ENCODE results near the gene SIGLEC9.

SIGLEC9 gene

GRCh38 chr19:51111606-51112005 is 13.1 kb upstream of the SIGLEC9 start:
- Histone ChIP-seq H3K4me1 (ENCODE audit: control insufficient read depth, insufficient read depth, low read length) (peaks cover 6% of the 10 kb centered on the region), H3K36me3 (ENCODE audit: insufficient read depth, low read length) (no peaks in the 10 kb centered on the region), H3K4me3 (ENCODE audit: low read length) (no peak overlapping the region), H3K9me3 (replicated peaks; ENCODE audit: low read length) (no peaks in the 10 kb centered on the region), H3K9ac (ENCODE audit: low read depth, low read length) (no peak overlapping the region), H3K4me2 (ENCODE audit: low read length) (no peak overlapping the region), H3K27me3 (ENCODE audit: control insufficient read depth, insufficient read depth, low read length) (peaks cover 3% of the 10 kb centered on the region)

- H3K27me3 ChIP-seq (ENCODE audit: control insufficient read depth, insufficient read depth, low read length), result peaks cover 3% of the 10 kb centered on the region
- no peak overlapping the region for H3K9ac ChIP-seq (ENCODE audit: low read depth, low read length)
- H3K4me1 ChIP-seq (ENCODE audit: control insufficient read depth, insufficient read depth, low read length), result no peaks in the 10 kb centered on the region
- no peaks in the 10 kb centered on the region for H3K9me3 ChIP-seq (replicated peaks; ENCODE audit: low read length)
- no peak overlapping the region for H3K4me3 ChIP-seq (ENCODE audit: low read length)
- H3K4me2 ChIP-seq (ENCODE audit: low read length), result no peak overlapping the region
- no peaks in the 10 kb centered on the region for H3K36me3 ChIP-seq (ENCODE audit: insufficient read depth, low read length)
These were observed 10.5 kb upstream of the SIGLEC9 start for GRCh38 chr19:51114087-51114729.

GRCh38 chr19:51116736-51117286 is 7.9 kb upstream of the SIGLEC9 start:
- H3K4me2 ChIP-seq (ENCODE audit: low read length), result no peak overlapping the region
- no peak overlapping the region for H3K9ac ChIP-seq (ENCODE audit: low read depth, low read length)
- no peaks in the 10 kb centered on the region for H3K36me3 ChIP-seq (ENCODE audit: insufficient read depth, low read length)
- peaks cover 3% of the 10 kb centered on the region for H3K27me3 ChIP-seq (ENCODE audit: control insufficient read depth, insufficient read depth, low read length)
- no peak overlapping the region for H3K4me3 ChIP-seq (ENCODE audit: low read length)
- no peaks in the 10 kb centered on the region for H3K4me1 ChIP-seq (ENCODE audit: control insufficient read depth, insufficient read depth, low read length)
- H3K9me3 ChIP-seq (replicated peaks; ENCODE audit: low read length), result no peaks in the 10 kb centered on the region

GRCh38 chr19:51119101-51119500 is 5.6 kb upstream of the SIGLEC9 start:
- Histone ChIP-seq H3K36me3 (ENCODE audit: insufficient read depth, low read length) (no peaks in the 10 kb centered on the region), H3K27me3 (ENCODE audit: control insufficient read depth, insufficient read depth, low read length) (peaks cover 2% of the 10 kb centered on the region), H3K4me1 (ENCODE audit: control insufficient read depth, insufficient read depth, low read length) (no peaks in the 10 kb centered on the region), H3K9me3 (replicated peaks; ENCODE audit: low read length) (no peaks in the 10 kb centered on the region), H3K9ac (ENCODE audit: low read depth, low read length) (no peak overlapping the region), H3K4me3 (ENCODE audit: low read length) (no peak overlapping the region), H3K4me2 (ENCODE audit: low read length) (no peak overlapping the region)

DNA sequence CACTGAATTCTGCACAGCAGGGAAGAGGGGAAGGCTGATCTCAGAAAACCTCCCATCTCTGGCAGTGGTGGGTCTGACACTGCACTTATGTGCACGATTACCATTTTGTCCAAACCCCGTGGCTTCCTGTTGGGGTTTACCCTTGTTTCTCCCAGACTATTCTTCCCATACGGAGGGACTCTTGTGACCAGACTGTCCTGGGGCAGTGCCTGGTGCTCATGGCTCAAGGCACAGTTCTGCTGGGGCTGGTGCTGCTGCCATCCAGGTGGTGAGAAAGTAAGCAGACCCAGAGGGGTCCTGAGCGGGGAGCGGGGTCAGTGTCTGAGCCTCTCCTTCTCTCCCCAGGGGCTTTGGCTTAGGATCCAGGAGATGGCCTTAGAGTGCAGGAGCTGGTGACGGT is 5.1 kb upstream of the SIGLEC9 start:
- Histone ChIP-seq H3K4me3 (ENCODE audit: low read length) (no peak overlapping the region), H3K4me2 (ENCODE audit: low read length) (no peak overlapping the region), H3K9me3 (replicated peaks; ENCODE audit: low read length) (no peaks in the 10 kb centered on the region), H3K36me3 (ENCODE audit: insufficient read depth, low read length) (no peaks in the 10 kb centered on the region), H3K27me3 (ENCODE audit: control insufficient read depth, insufficient read depth, low read length) (no peaks in the 10 kb centered on the region), H3K4me1 (ENCODE audit: control insufficient read depth, insufficient read depth, low read length) (no peaks in the 10 kb centered on the region), H3K9ac (ENCODE audit: low read depth, low read length) (no peak overlapping the region)

- Histone ChIP-seq H3K9me3 (replicated peaks; ENCODE audit: low read length) (no peaks in the 10 kb centered on the region), H3K4me3 (ENCODE audit: low read length) (no peak overlapping the region), H3K4me1 (ENCODE audit: control insufficient read depth, insufficient read depth, low read length) (no peaks in the 10 kb centered on the region), H3K36me3 (ENCODE audit: insufficient read depth, low read length) (no peaks in the 10 kb centered on the region), H3K27me3 (ENCODE audit: control insufficient read depth, insufficient read depth, low read length) (no peaks in the 10 kb centered on the region), H3K4me2 (ENCODE audit: low read length) (no peak overlapping the region), H3K9ac (ENCODE audit: low read depth, low read length) (no peak overlapping the region)
These were observed 4.5 kb upstream of the SIGLEC9 start for GRCh38 chr19:51120160-51120559.

DNA sequence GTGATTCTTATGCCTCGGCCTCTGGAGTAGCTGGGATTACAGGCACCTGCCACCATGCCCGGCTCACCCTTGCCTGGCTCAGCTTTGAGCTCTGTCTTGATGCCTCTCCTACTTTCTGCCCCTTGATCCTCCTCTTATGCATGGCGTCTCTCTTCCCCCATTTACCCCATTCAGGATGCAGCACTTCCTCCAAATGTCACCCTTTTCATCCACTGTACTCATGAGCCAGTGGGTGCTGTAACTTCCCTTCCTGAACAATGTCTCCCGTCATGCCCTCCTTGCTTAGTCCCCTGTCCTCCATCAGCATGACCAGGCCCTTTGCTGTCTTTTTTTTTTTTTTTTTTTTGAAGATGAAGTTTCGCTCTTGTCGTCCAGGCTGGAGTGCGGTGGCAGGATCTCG is 3.4 kb upstream of the SIGLEC9 start:
- Histone ChIP-seq H3K4me1 (ENCODE audit: control insufficient read depth, insufficient read depth, low read length) (no peaks in the 10 kb centered on the region), H3K4me2 (ENCODE audit: low read length) (no peak overlapping the region), H3K9me3 (replicated peaks; ENCODE audit: low read length) (no peaks in the 10 kb centered on the region), H3K9ac (ENCODE audit: low read depth, low read length) (no peak overlapping the region), H3K27me3 (ENCODE audit: control insufficient read depth, insufficient read depth, low read length) (no peaks in the 10 kb centered on the region), H3K4me3 (ENCODE audit: low read length) (no peak overlapping the region), H3K36me3 (ENCODE audit: insufficient read depth, low read length) (no peaks in the 10 kb centered on the region)

- Histone ChIP-seq H3K9ac (ENCODE audit: low read depth, low read length) (no peak overlapping the region), H3K36me3 (ENCODE audit: insufficient read depth, low read length) (no peaks in the 10 kb centered on the region), H3K4me1 (ENCODE audit: control insufficient read depth, insufficient read depth, low read length) (no peaks in the 10 kb centered on the region), H3K4me2 (ENCODE audit: low read length) (no peak overlapping the region), H3K27me3 (ENCODE audit: control insufficient read depth, insufficient read depth, low read length) (no peaks in the 10 kb centered on the region), H3K9me3 (replicated peaks; ENCODE audit: low read length) (no peaks in the 10 kb centered on the region), H3K4me3 (ENCODE audit: low read length) (no peak overlapping the region)
These were observed 2.4 kb upstream of the SIGLEC9 start for GRCh38 chr19:51122112-51122981.

DNA sequence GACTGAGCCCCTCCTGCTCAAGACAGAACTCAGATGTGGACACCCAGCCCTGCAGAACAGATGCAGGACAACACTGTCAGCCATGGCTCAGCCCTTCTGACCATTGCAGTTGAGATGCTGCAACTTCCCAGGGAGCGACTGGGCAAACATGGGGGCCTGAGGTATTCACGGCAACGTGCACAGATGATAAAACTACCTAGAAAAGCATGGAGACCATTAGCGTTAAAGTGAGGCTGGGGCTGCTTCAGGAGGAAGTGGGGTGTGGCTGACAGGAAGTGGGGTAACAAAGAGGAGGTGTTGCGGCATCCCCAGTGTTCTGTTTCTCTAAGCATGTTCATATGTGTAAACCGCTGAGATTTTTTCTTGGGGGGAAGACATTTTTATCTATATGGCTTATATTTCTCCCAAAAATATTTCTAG is 1.3 kb upstream of the SIGLEC9 start:
- no peak overlapping the region for H3K4me2 ChIP-seq (ENCODE audit: low read length)
- no peaks in the 10 kb centered on the region for H3K36me3 ChIP-seq (ENCODE audit: insufficient read depth, low read length)
- H3K4me3 ChIP-seq (ENCODE audit: low read length), result no peak overlapping the region
- H3K27me3 ChIP-seq (ENCODE audit: control insufficient read depth, insufficient read depth, low read length), result no peaks in the 10 kb centered on the region
- H3K9me3 ChIP-seq (replicated peaks; ENCODE audit: low read length), result no peaks in the 10 kb centered on the region
- no peaks in the 10 kb centered on the region for H3K4me1 ChIP-seq (ENCODE audit: control insufficient read depth, insufficient read depth, low read length)
- H3K9ac ChIP-seq (ENCODE audit: low read depth, low read length), result no peak overlapping the region

- Histone ChIP-seq H3K9me3 (replicated peaks; ENCODE audit: low read length) (no peaks in the 10 kb centered on the region), H3K4me1 (ENCODE audit: control insufficient read depth, insufficient read depth, low read length) (no peaks in the 10 kb centered on the region), H3K4me2 (ENCODE audit: low read length) (no peak overlapping the region), H3K27me3 (ENCODE audit: control insufficient read depth, insufficient read depth, low read length) (no peaks in the 10 kb centered on the region), H3K9ac (ENCODE audit: low read depth, low read length) (no peak overlapping the region), H3K4me3 (ENCODE audit: low read length) (no peak overlapping the region), H3K36me3 (ENCODE audit: insufficient read depth, low read length) (no peaks in the 10 kb centered on the region)
These were observed 904 bp upstream of the SIGLEC9 start for GRCh38 chr19:51123802-51124201.

GRCh38 chr19:51124216-51124615 is 490 bp upstream of the SIGLEC9 start:
- no peaks in the 10 kb centered on the region for H3K4me1 ChIP-seq (ENCODE audit: control insufficient read depth, insufficient read depth, low read length)
- H3K27me3 ChIP-seq (ENCODE audit: control insufficient read depth, insufficient read depth, low read length), result no peaks in the 10 kb centered on the region
- no peak overlapping the region for H3K9ac ChIP-seq (ENCODE audit: low read depth, low read length)
- H3K9me3 ChIP-seq (replicated peaks; ENCODE audit: low read length), result no peaks in the 10 kb centered on the region
- no peak overlapping the region for H3K4me2 ChIP-seq (ENCODE audit: low read length)
- H3K36me3 ChIP-seq (ENCODE audit: insufficient read depth, low read length), result no peaks in the 10 kb centered on the region
- no peak overlapping the region for H3K4me3 ChIP-seq (ENCODE audit: low read length)
